ENCODE measurements around the gene ROBO3. TPM values are rescaled to one million over a fixed set of nuclear protein-coding genes. Genes with fewer than 3 reads are reported as not detected.

ROBO3 gene
- total and polyA plus RNA-seq, 12 donors: 1.7 to 87.4 (median 19.1) TPM

DNA sequence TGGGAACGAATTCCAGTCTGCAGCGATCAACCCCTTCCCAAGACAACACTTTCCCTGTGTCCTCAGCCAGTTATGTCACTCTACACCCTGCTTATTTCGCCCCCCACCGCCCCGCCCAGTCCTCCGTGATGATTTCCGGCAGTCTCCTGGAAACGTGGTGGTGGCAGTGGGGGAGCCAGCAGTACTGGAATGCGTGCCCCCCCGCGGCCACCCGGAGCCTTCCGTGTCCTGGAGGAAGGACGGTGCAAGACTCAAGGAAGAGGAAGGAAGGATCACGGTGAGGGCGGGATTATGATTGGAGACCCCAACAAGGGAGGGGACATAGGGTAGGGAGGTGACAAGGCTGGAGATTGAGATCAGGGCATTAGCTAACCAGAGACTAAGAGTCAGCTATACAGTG, 4.1 kb downstream of the ROBO3 start:
- 3 to 4% (median 4%) methylated on average over 12 to 16 of the region's 16 CpGs for WGBS, 4 donors
- H3K4me1 ChIP-seq (replicated peaks in 1 of 2): peaks cover 11 to 12% of the 10 kb centered on the region in 2 donors

DNA sequence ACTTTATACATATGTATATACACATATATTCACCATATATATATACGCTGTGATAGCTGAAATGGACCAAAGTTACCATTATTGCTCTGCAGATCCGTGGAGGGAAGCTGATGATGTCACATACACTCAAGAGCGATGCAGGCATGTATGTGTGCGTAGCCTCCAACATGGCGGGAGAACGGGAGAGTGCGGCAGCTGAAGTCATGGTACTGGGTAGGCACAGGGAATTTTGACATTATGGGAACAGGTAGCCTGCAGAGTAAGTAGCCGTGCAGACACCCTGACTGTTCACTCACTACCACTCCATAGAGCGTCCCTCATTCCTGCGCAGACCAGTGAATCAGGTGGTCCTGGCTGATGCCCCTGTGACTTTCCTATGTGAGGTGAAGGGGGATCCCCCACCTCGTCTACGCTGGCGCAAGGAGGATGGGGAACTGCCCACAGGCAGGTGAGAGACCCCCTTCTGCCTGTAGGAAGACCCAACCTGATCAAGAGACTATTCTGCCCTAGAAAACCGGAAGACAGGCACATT, 4.7 kb downstream of the ROBO3 start:
- Histone ChIP-seq H3K27me3 (peaks cover 70% of the 10 kb centered on the region), H3K36me3 (replicated peaks in 1 of 2) (no peaks in the 10 kb centered on the region), H3K9me3 (replicated peaks in 1 of 3) (no peaks in the 10 kb centered on the region), H3K4me3 (no peak overlapping the region), H3K27ac (no peak overlapping the region), H3K4me1 (replicated peaks in 1 of 2) (peaks cover 11 to 12% of the 10 kb centered on the region in 2 donors)
- intact Hi-C loops (cut with DNase I): no loop called here
- WGBS, 4 donors: 45 to 63% (median 49%) methylated on average over 14 of the region's 14 CpGs
- TF ChIP-seq POLR2A (IDR thresholded peaks at IDR 0.05): no peak
- TF ChIP-seq, protein P1, sequence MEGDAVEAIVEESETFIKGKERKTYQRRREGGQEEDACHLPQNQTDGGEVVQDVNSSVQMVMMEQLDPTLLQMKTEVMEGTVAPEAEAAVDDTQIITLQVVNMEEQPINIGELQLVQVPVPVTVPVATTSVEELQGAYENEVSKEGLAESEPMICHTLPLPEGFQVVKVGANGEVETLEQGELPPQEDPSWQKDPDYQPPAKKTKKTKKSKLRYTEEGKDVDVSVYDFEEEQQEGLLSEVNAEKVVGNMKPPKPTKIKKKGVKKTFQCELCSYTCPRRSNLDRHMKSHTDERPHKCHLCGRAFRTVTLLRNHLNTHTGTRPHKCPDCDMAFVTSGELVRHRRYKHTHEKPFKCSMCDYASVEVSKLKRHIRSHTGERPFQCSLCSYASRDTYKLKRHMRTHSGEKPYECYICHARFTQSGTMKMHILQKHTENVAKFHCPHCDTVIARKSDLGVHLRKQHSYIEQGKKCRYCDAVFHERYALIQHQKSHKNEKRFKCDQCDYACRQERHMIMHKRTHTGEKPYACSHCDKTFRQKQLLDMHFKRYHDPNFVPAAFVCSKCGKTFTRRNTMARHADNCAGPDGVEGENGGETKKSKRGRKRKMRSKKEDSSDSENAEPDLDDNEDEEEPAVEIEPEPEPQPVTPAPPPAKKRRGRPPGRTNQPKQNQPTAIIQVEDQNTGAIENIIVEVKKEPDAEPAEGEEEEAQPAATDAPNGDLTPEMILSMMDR (IDR thresholded peaks at IDR 0.05): no peak
- no peak for DNase-seq

More for the DNA sequence above, 4.1 kb downstream of the ROBO3 start:
- DNase-seq: no peak
- Histone ChIP-seq H3K27ac (no peak overlapping the region), H3K9me3 (replicated peaks in 1 of 3) (no peaks in the 10 kb centered on the region), H3K36me3 (replicated peaks in 1 of 2) (no peaks in the 10 kb centered on the region), H3K27me3 (peaks cover 70% of the 10 kb centered on the region), H3K4me3 (no peak overlapping the region)
- TF ChIP-seq POLR2A (IDR thresholded peaks at IDR 0.05): no peak
- TF ChIP-seq, protein P1 (IDR thresholded peaks at IDR 0.05): no peak
- intact Hi-C loops (cut with DNase I): no loop called here

DNA sequence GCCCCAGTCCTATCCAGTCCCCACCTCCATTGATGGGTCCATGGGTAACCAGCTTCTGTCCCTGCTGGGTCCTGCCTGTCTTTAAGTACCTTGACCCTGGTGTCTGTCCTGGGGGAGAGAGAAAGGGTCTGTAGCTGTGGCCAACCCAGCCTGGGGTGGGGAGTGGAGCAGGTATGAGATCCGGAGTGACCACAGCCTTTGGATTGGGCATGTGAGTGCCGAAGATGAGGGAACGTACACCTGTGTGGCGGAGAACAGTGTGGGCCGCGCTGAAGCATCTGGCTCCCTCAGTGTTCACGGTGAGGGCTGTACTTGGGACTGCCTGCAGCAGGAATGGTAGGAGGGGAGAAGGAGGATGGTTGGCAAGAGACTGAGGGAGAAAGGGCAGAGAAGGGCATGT, 5.2 kb downstream of the ROBO3 start:
- WGBS, 4 donors: 50 to 62% (median 53%) methylated on average over 7 of the region's 7 CpGs
- Histone ChIP-seq H3K27ac (no peak overlapping the region), H3K9me3 (replicated peaks in 1 of 3) (no peaks in the 10 kb centered on the region), H3K27me3 (peaks cover 66% of the 10 kb centered on the region), H3K4me3 (no peak overlapping the region), H3K4me1 (replicated peaks in 1 of 2) (peaks cover 6 to 12% of the 10 kb centered on the region in 2 donors), H3K36me3 (replicated peaks in 1 of 2) (no peaks in the 10 kb centered on the region)
- no peak for DNase-seq
- intact Hi-C loops (cut with DNase I): no loop called here
- TF ChIP-seq, protein P1 (IDR thresholded peaks at IDR 0.05): no peak
- TF ChIP-seq POLR2A (IDR thresholded peaks at IDR 0.05): no peak

DNA sequence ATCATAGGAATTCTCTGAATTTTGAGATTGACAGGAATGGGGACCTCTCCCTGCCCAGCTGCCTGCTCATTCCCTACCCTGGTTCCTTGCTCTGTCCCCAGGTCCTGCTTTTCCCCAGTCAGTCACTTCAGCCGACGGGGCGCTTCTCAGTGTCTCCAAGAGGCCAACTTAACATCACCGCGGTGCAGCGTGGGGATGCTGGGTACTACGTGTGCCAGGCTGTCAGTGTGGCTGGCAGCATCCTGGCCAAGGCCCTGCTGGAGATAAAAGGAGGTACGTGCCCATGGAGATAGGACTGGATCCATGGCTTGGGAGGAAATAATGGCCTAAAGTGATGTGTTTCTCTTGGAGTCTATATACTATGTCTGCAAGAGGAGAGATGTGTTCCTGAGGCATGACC, 7.0 kb downstream of the ROBO3 start:
- Histone ChIP-seq H3K9me3 (replicated peaks in 1 of 3) (no peaks in the 10 kb centered on the region), H3K4me1 (replicated peaks in 1 of 2) (peaks cover 7 to 14% of the 10 kb centered on the region in 2 donors), H3K36me3 (replicated peaks in 1 of 2) (no peaks in the 10 kb centered on the region), H3K27me3 (peaks cover 48% of the 10 kb centered on the region), H3K4me3 (no peak overlapping the region), H3K27ac (no peak overlapping the region)
- intact Hi-C loops (cut with DNase I): no loop called here
- WGBS, 4 donors: 41 to 51% (median 42%) methylated on average over 8 of the region's 8 CpGs
- TF ChIP-seq, protein P1 (IDR thresholded peaks at IDR 0.05): no peak
- TF ChIP-seq POLR2A (IDR thresholded peaks at IDR 0.05): no peak
- no peak for DNase-seq
